ENCODE data around the gene HIRA.
"Not testable (repeated sequence)": the region's sequence is repeated elsewhere in the genome, so short reads cannot be mapped to it uniquely, and the experiment has no call there.

DNA sequence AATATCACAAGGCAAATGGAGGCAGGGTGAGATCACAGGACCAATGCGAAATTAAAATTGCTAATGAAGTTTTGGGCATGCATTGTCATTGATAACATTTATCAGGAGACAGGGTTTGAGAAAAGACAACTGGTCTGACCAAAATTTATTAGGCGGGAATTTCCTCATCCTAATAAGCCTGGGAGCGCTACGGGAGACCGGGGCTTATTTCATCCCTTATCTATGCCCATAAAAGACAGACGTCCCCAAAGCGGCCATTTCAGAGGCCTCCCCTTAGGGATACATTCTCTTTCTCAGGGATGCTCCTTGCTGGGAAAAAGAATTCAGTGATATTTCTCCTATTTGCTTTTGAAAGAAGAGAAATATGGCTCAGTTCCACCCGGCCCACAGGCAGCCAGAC is 111.4 kb downstream of the HIRA start:
- not testable (repeated sequence) for TF ChIP-seq CTCF, POLR2A (IDR thresholded peaks at IDR 0.05)
